Measurements from ENCODE around the gene CTAGE15. TPM values are rescaled to one million over a fixed set of nuclear protein-coding genes. Genes with fewer than 3 reads are reported as not detected.
"Not testable (repeated sequence)": the region's sequence is repeated elsewhere in the genome, so short reads cannot be mapped to it uniquely, and the experiment has no call there.

The CTAGE15 gene
- total and polyA plus RNA-seq, 2 experiments from 2014 or later: 0.22 to 1.8 TPM

DNA sequence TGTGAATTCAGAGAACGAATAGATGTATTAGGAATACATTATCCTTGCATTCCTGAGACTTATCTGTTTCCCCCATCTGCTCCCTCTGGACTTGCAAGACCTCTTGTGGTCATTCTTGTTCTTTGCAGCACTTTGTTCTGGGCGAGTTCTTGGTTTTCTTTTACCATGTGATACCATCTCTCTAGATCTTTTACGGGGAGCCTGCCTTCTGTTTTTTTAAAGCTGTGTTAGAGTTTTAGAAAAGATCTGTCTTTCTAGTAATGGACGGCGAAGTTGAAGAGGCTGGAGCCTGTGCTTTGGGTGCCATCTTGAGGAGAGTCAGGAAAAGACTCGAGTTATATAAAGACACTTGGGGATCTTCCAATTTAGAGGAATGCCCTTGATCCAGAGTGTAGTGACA lies 8.3 kb upstream of the CTAGE15 start:
- H3K27ac ChIP-seq; H3K27me3 ChIP-seq; H3K36me3 ChIP-seq (replicated peaks; ENCODE audit: insufficient read depth, low read depth); H3K4me1 ChIP-seq (ENCODE audit: insufficient read depth); H3K9me2 ChIP-seq (replicated peaks; ENCODE audit: insufficient read depth); H3K4me3 ChIP-seq; DNase-seq (ENCODE audit: low spot score); H3K9me3 ChIP-seq (ENCODE audit: low read depth); H4K20me1 ChIP-seq (ENCODE audit: insufficient read depth, poor library complexity, severe bottlenecking); H2AFZ ChIP-seq; H3K79me2 ChIP-seq; H3K4me2 ChIP-seq: not testable (repeated sequence)
- 5% methylated on average over 2 of the region's 6 CpGs for WGBS (ENCODE audit: low lambda C conversion rate, missing lambda C conversion rate)
- TF ChIP-seq, protein P1, sequence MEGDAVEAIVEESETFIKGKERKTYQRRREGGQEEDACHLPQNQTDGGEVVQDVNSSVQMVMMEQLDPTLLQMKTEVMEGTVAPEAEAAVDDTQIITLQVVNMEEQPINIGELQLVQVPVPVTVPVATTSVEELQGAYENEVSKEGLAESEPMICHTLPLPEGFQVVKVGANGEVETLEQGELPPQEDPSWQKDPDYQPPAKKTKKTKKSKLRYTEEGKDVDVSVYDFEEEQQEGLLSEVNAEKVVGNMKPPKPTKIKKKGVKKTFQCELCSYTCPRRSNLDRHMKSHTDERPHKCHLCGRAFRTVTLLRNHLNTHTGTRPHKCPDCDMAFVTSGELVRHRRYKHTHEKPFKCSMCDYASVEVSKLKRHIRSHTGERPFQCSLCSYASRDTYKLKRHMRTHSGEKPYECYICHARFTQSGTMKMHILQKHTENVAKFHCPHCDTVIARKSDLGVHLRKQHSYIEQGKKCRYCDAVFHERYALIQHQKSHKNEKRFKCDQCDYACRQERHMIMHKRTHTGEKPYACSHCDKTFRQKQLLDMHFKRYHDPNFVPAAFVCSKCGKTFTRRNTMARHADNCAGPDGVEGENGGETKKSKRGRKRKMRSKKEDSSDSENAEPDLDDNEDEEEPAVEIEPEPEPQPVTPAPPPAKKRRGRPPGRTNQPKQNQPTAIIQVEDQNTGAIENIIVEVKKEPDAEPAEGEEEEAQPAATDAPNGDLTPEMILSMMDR (IDR thresholded peaks at IDR 0.05; ENCODE audit: poor library complexity): peak; percentile 38

DNA sequence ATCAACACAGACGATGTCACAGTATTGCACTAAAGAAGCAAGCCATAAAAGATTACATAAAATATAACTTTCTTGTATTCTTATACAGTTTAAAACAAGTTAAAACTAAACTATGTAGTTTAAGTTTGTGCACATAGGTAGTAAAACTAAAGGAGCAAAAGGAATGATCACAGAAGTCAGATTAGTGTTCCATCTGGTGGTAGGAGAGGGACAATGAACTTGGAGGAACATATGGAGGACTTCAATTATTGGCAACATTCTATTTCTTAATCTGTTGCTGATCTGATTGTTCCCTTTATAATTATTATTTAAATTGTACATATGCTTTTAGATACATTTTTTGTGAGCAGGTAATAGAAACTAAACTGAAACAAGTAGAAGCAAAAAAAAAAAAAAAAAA lies 5.6 kb upstream of the CTAGE15 start:
- not testable (repeated sequence) for DNase-seq (ENCODE audit: low spot score); H3K27ac ChIP-seq; H3K27me3 ChIP-seq; H3K9me3 ChIP-seq (ENCODE audit: low read depth); H3K9me2 ChIP-seq (replicated peaks; ENCODE audit: insufficient read depth); H2AFZ ChIP-seq; H3K4me2 ChIP-seq; H3K36me3 ChIP-seq (replicated peaks; ENCODE audit: insufficient read depth, low read depth); H3K79me2 ChIP-seq; H3K4me1 ChIP-seq (ENCODE audit: insufficient read depth); H3K4me3 ChIP-seq; H4K20me1 ChIP-seq (ENCODE audit: insufficient read depth, poor library complexity, severe bottlenecking)
- no CpG with 5 or more reads among the region's 1 CpG for WGBS (ENCODE audit: low lambda C conversion rate, missing lambda C conversion rate)

DNA sequence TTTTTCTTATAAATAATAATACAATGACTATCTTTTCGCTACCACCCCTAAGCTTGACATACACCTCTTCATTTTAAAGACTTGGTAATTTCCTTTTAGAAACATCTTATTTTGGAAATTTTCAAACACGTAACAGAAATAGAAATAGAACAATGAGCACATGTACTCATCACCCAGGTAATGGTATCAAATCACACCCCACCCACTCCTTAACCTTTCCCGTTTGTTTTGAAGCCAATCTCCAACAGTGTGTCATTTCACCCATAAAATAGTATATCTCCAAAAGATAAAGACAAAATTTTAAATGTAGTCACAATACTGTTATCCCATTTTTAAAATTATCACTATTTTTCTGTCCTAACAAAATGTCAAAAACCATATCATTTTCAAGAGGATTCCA lies 16.6 kb downstream of the CTAGE15 start:
- H3K79me2 ChIP-seq; H3K9me3 ChIP-seq (ENCODE audit: low read depth); H3K4me3 ChIP-seq; H3K27ac ChIP-seq; H3K27me3 ChIP-seq; DNase-seq (ENCODE audit: low spot score); H3K4me1 ChIP-seq (ENCODE audit: insufficient read depth); H4K20me1 ChIP-seq (ENCODE audit: insufficient read depth, poor library complexity, severe bottlenecking); H3K9me2 ChIP-seq (replicated peaks; ENCODE audit: insufficient read depth); H3K36me3 ChIP-seq (replicated peaks; ENCODE audit: insufficient read depth, low read depth); H3K4me2 ChIP-seq; H2AFZ ChIP-seq: not testable (repeated sequence)
- WGBS (ENCODE audit: low lambda C conversion rate, missing lambda C conversion rate): 89% methylated on average over 2 of the region's 3 CpGs

DNA sequence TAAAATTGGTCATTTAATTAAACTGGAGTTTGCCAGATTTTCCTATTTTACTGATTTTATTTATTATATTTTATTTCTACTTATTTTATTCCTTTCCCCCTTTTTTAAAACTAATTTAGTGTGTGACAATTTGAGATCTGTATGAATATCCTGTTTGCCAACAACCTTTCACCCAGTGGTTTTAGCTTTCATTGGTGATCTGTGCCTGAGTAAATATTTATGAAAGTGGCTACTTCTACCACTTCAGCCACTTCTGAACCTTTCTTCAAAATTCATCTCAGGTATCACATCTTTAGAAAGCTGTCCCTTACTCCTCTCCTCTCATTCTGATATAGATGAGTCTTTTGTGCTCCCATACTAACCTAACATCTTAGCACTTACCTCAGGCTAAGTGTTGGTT lies 18.3 kb downstream of the CTAGE15 start:
- H3K27ac ChIP-seq, H2AFZ ChIP-seq: not testable (repeated sequence)

DNA sequence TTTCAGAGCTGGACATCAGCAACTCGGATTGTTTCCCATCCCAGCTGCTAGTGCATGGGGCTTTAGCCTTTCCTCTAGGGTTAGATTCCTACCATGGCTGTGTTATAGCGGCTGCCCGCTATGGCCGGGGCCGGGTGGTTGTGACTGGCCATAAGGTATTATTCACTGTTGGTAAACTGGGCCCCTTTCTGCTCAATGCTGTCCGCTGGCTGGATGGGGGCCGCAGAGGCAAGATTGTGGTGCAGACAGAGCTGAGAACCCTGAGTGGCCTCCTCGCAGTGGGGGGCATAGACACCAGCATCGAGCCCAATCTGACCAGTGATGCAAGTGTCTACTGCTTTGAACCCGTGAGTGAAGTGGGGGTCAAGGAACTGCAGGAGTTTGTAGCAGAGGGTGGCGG lies 26.5 kb downstream of the CTAGE15 start:
- not testable (repeated sequence) for H4K20me1 ChIP-seq (ENCODE audit: insufficient read depth, poor library complexity, severe bottlenecking); H3K4me3 ChIP-seq; DNase-seq (ENCODE audit: low spot score); H3K9me2 ChIP-seq (replicated peaks; ENCODE audit: insufficient read depth); H3K36me3 ChIP-seq (replicated peaks; ENCODE audit: insufficient read depth, low read depth); H3K27ac ChIP-seq; H3K79me2 ChIP-seq; H2AFZ ChIP-seq; H3K9me3 ChIP-seq (ENCODE audit: low read depth); H3K4me2 ChIP-seq; H3K4me1 ChIP-seq (ENCODE audit: insufficient read depth); H3K27me3 ChIP-seq
- WGBS (ENCODE audit: low lambda C conversion rate, missing lambda C conversion rate): 98% methylated on average over 5 of the region's 11 CpGs

More for the DNA sequence above, 18.3 kb downstream of the CTAGE15 start:
- not testable (repeated sequence) for H4K20me1 ChIP-seq (ENCODE audit: insufficient read depth, poor library complexity, severe bottlenecking); H3K4me3 ChIP-seq; H3K4me2 ChIP-seq; H3K79me2 ChIP-seq; H3K9me2 ChIP-seq (replicated peaks; ENCODE audit: insufficient read depth); H3K4me1 ChIP-seq (ENCODE audit: insufficient read depth); DNase-seq (ENCODE audit: low spot score); H3K9me3 ChIP-seq (ENCODE audit: low read depth); H3K36me3 ChIP-seq (replicated peaks; ENCODE audit: insufficient read depth, low read depth); H3K27me3 ChIP-seq

DNA sequence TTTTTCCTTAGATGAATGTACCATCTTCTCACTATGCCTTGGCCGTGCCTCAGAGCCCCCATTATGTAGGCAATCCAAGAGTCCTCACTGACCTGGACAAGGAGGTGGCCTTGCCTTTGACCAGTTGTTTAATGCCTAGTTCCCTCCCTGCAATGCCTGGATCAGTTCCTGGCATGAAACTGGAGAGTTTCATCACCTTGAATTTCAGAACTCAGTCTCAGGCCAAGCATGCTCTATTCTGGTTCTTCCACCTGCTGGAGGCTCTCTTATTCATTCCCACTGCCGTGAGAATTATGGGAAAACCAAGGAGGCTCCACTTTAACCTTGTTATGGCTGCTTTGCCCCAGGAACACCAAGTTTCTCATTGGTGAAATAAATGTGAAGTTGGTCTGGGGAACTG lies 31.9 kb downstream of the CTAGE15 start:
- not testable (repeated sequence) for H3K36me3 ChIP-seq (replicated peaks; ENCODE audit: insufficient read depth, low read depth); H3K79me2 ChIP-seq; H3K27ac ChIP-seq; H3K4me1 ChIP-seq (ENCODE audit: insufficient read depth); H2AFZ ChIP-seq; H3K4me2 ChIP-seq; H3K27me3 ChIP-seq; H4K20me1 ChIP-seq (ENCODE audit: insufficient read depth, poor library complexity, severe bottlenecking); H3K9me2 ChIP-seq (replicated peaks; ENCODE audit: insufficient read depth); DNase-seq (ENCODE audit: low spot score); H3K9me3 ChIP-seq (ENCODE audit: low read depth); H3K4me3 ChIP-seq
- no CpG with 5 or more reads among the region's 2 CpGs for WGBS (ENCODE audit: low lambda C conversion rate, missing lambda C conversion rate)

DNA sequence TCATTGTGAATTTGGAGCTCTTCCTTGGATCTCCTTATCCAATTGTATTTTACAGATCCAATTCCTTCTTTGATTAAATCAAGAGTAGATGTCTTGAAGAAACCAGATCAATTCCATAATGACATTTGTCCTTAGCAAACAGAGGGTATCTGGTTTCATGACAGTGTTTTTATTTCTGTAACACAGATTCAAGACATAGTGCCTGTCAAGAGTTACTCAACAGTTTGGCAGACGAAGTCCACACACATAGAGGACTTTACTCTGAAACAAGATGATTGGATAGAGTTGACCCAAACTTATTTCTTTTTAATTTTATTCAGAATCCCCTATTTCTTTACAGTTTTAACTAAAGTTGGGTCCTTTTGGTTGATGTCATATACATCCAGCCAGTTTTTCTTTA lies 34.5 kb downstream of the CTAGE15 start:
- WGBS (ENCODE audit: low lambda C conversion rate, missing lambda C conversion rate): no CpG with 5 or more reads among the region's 1 CpG
- H2AFZ ChIP-seq; H3K27me3 ChIP-seq; H3K4me1 ChIP-seq (ENCODE audit: insufficient read depth); H4K20me1 ChIP-seq (ENCODE audit: insufficient read depth, poor library complexity, severe bottlenecking); H3K4me2 ChIP-seq; DNase-seq (ENCODE audit: low spot score); H3K9me3 ChIP-seq (ENCODE audit: low read depth); H3K27ac ChIP-seq; H3K36me3 ChIP-seq (replicated peaks; ENCODE audit: insufficient read depth, low read depth); H3K79me2 ChIP-seq; H3K9me2 ChIP-seq (replicated peaks; ENCODE audit: insufficient read depth); H3K4me3 ChIP-seq: not testable (repeated sequence)

Data from hepatocyte (in vitro differentiated cells).